Dedifferentiated amniotic fluid mesenchymal stem cell (primary cell): ENCODE data around the gene ADAM12.
"Not testable (repeated sequence)": the region's sequence is repeated elsewhere in the genome, so short reads cannot be mapped to it uniquely, and the experiment has no call there.

Experiments used
- DNase-seq: peaks from one replicate; pipeline ENCODE4 v3.0.0-alpha.2; 2016; ENCODE audit errors: extremely low spot score

The ADAM12 gene

GRCh38 chr10:126263006-126263676 lies 125.1 kb downstream of the ADAM12 start:
- peak; percentile 29 for DNase-seq

DNA sequence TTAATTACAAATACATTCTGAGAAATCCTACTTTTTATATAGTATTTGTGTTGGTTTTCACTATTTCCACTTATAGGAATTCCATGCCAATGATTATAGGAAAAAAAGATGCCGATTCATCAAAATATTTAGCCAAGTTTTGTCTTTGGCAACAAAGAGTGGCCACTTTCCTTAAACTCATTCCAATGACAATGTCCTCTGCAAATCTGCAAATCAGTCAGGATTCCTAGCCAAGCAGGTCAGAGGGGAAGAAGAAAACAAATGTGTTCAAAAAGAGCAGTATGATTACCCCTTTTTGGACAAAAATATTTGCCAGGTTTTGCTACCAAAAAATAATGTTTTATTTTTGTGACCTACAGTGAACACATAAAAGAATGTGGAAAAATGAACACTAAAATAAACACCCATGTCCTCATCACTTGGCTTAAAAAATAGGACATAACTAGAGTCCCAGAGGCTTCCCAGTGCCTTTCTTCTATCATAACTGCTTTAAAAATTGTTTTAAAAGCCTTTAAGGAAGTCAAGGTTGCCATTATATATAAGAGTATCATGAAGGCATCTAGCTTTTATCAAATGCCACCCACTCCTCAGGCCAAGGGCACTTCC lies 125.9 kb downstream of the ADAM12 start:
- no peak for DNase-seq

GRCh38 chr10:126259760-126260479 lies 128.4 kb downstream of the ADAM12 start:
- DNase-seq: no peak

GRCh38 chr10:126256864-126257263 lies 131.4 kb downstream of the ADAM12 start:
- DNase-seq: no peak

- DNase-seq: no peak
Observed at GRCh38 chr10:126255313-126255712, 133.0 kb downstream of the ADAM12 start.

- no peak for DNase-seq
Observed at GRCh38 chr10:126253611-126253998, 134.7 kb downstream of the ADAM12 start.

DNA sequence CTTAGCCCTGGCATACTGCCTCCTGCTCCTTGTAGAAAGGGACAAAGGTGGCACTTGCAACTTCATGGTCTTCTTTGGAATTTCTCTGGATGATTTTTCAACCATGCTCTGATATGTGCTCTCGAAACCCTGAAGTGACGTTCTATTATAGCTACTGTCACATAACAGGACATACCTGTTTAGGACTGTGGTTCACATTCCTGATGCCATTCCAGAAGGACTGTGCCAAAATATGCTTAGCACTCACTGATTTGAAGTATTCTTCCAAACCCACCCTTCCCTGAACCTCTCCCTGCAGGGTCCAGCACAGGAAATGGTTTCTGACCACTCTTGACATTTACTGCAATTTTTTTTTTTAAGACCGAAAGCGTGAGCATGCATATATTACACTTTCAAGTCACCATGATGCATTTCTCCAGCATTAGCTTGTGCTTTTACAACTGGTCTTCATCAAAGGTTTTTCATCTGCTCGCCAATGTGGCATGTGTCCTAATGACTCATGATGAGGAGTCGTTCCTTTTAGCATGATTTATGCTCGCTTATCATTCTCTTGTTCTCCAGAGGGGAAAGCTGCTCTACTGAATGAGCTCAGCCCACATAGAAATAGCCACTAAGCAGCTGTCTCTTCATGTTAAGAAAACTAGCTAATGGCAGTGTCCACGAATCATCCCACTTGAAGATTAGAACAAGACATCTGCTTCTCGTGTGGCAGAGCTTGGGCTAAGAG lies 135.2 kb downstream of the ADAM12 start:
- DNase-seq: peak; percentile 85

GRCh38 chr10:126251778-126252407 lies 136.4 kb downstream of the ADAM12 start:
- no peak for DNase-seq

- no peak for DNase-seq
Observed at GRCh38 chr10:126250527-126251310, 137.6 kb downstream of the ADAM12 start.

GRCh38 chr10:126250045-126250444 lies 138.2 kb downstream of the ADAM12 start:
- DNase-seq: no peak

DNA sequence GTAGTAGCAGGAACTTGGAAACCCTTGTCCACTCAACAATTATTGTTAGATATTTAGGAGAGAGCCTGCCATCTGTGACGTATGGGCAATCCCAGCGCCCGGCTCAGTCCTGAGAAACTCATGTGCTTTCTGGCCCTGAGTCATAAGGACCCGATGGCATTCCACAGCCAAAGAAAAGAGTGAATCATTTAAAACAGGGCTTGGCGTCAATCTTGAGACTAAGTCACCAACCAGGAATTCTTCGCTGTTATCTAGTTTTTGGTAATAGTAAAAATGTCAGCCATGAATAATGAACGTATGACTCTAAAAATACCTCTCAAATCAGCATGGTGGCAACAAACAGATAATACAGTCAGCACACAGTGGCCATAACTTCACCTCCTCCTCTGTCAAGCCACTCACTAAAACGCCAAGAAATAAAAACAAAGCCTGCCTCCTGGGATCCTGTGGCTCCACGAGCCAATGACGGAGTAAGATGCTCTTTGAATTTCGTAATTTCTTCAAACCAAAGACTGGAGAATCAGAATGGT lies 140.8 kb downstream of the ADAM12 start:
- DNase-seq: peak; percentile 98

DNA sequence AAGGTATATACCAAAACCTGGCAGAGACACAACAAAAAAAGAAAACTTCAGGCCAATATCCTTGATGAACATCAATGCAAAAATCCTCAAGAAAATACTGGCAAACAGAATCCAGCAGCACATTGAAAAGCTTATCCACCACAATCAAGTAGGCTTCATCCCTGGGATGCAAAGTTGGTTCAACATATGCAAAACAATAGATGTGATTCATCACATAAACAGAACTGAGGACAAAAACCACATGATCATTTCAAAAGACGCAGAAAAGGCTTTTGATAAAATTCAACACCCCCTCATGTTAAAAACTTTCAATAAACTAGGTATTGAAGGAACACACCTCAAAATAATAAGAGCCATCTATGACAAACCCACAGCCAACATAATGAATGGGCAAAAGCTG lies 141.9 kb downstream of the ADAM12 start:
- not testable (repeated sequence) for DNase-seq

DNA sequence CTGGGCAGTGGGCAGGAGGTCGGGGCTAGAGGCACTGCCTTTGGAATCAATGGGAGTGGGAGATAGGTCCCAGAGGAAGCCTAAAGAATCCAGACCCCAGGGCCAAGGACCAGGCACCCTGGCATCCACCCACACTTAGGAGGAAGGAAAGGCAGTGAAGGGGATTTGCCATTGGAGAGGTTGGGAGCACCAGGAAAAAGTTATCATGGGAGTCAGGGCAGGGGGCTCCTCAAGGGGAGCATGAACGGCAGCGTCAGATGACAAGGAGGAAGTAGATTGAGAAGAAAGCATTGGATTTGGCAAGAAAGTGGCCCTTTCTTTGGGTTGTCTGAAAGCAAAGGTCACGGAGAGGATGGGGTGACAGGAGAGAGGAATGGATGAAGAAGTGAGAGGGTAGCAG lies 142.8 kb downstream of the ADAM12 start:
- no peak for DNase-seq

DNA sequence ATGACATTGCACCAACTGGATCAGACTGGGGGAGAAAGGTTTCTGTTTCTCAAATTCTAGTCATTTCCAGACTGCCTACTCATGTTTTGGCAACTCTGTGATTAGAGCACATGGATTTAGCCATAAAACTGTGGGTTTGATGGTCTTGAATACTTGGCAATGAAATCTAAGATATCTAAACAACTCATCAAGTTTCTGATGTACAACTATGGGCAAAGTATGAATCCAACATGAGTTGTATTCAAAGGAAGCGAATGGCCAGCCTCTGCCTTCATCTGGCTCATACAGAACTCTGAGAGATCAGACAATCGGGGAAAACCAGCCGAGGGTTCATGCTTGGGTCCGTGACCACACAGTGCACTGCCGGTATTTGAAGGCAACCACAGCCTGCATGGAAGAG lies 144.3 kb downstream of the ADAM12 start:
- DNase-seq: peak; percentile 72

DNA sequence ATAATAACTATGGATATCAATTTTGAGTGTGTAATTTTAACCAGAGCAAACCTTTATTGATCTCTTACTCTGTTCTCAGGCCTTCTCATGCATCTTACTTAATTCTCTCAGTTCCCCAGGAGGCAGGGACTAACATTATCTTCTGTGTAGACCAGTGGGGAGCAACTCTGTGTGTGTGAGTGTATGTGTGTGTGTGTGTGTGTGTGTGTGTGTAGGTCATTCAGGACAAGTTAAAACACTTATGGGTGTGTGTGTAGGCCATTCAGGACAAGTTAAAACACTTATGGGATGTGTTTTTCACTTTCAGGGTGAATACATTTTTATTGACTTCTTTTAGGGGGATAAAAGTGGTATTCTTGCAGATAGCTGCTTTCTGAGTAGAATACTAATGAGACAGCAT lies 145.0 kb downstream of the ADAM12 start:
- DNase-seq: no peak

GRCh38 chr10:126242397-126243260 lies 145.6 kb downstream of the ADAM12 start:
- DNase-seq: no peak

DNA sequence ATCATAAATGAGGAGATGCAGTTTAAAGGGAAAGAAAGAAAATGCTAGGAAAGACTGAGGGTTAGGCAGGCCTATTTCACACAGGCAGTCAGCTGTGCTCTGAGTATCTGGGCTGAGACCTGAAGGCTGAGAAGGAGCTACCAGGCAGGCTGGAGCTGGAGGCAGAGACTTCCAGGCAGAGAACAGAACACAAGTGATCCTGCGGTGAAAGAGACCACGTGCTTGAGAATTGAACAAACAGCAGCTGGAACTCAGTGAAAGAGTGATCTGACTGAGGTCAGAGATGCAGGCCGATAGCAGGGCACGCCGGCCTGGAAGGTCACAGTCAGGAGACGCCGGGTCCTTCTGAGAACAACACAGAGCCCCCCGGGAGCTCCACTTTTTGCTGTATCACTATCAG lies 147.8 kb downstream of the ADAM12 start:
- no peak for DNase-seq

- no peak for DNase-seq
Observed at GRCh38 chr10:126239844-126240243, 148.4 kb downstream of the ADAM12 start.

- no peak for DNase-seq
Observed at GRCh38 chr10:126235979-126236851, 152.1 kb downstream of the ADAM12 start.
